Renal cortex interstitium (tissue), 11 donors: ENCODE data around the gene PACSIN2. TPM values are rescaled to one million over a fixed set of nuclear protein-coding genes. Genes with fewer than 3 reads are reported as not detected.
"Not testable (repeated sequence)": the region's sequence is repeated elsewhere in the genome, so short reads cannot be mapped to it uniquely, and the experiment has no call there.

Experiments
- DNase-seq, 11 donors: peaks; one replicate each; pipeline ENCODE4 v3.0.0-alpha.2; 2013; ENCODE audit warnings: low read depth in 9 of 11, low spot score in 4 of 11; ENCODE audit errors: extremely low read depth in 1 of 11
- polyA plus RNA-seq, 3 donors: library from polyadenylated mRNA; unstranded; fragments of 120-200 nt; gene quantifications; one replicate each; pipeline ENCODE4 v1.2.1, GENCODE V29; 2013; ENCODE audit not compliant: insufficient read length in 3 of 3

Gene PACSIN2
- polyA plus RNA-seq, 3 donors = 62.5 to 72.4 (median 69.1) TPM

GRCh38 chr22:42996646-42997365 lies 18.1 kb downstream of the PACSIN2 start:
- no peak for DNase-seq

GRCh38 chr22:42995654-42996053 lies 19.3 kb downstream of the PACSIN2 start:
- not testable (repeated sequence) for DNase-seq

- DNase-seq = peak in 1 of 11 donors; percentile 32
Measured at GRCh38 chr22:42994917-42995562, 19.9 kb downstream of the PACSIN2 start.

- no peak for DNase-seq
Measured at GRCh38 chr22:42994276-42994916, 20.6 kb downstream of the PACSIN2 start.

- no peak for DNase-seq
Measured at GRCh38 chr22:42993651-42994275, 21.2 kb downstream of the PACSIN2 start.

GRCh38 chr22:42992886-42993479 lies 22.0 kb downstream of the PACSIN2 start:
- no peak for DNase-seq

GRCh38 chr22:42992092-42992491 lies 22.9 kb downstream of the PACSIN2 start:
- no peak for DNase-seq

- DNase-seq = no peak
Measured at GRCh38 chr22:42991010-42991651, 23.8 kb downstream of the PACSIN2 start.

GRCh38 chr22:42990131-42990838 lies 24.7 kb downstream of the PACSIN2 start:
- no peak for DNase-seq

- no peak for DNase-seq
Measured at GRCh38 chr22:42986115-42986514, 28.8 kb downstream of the PACSIN2 start.

- no peak for DNase-seq
Measured at GRCh38 chr22:42985531-42985905, 29.4 kb downstream of the PACSIN2 start.

GRCh38 chr22:42984814-42985530 lies 30.0 kb downstream of the PACSIN2 start:
- no peak for DNase-seq

- no peak for DNase-seq
Measured at GRCh38 chr22:42984397-42984796, 30.6 kb downstream of the PACSIN2 start.

- DNase-seq = no peak
Measured at GRCh38 chr22:42983470-42983869, 31.5 kb downstream of the PACSIN2 start.

GRCh38 chr22:42979606-42980005 lies 35.3 kb downstream of the PACSIN2 start:
- DNase-seq = no peak

GRCh38 chr22:42978453-42979103 lies 36.4 kb downstream of the PACSIN2 start:
- DNase-seq = no peak

- no peak for DNase-seq
Measured at GRCh38 chr22:42977569-42977968, 37.4 kb downstream of the PACSIN2 start.
